ENCODE results near the gene MARK4.

Gene MARK4

GRCh38 chr19:45345506-45345860 lies 94.4 kb downstream of the MARK4 start:
- H3K27me3 ChIP-seq (ENCODE audit: control insufficient read depth in 1 of 2, insufficient read depth in 2 of 2, low read length in 2 of 2), result peaks cover 16 to 41% of the 10 kb centered on the region in 2 donors
- no peaks in the 10 kb centered on the region for H3K4me1 ChIP-seq (ENCODE audit: control insufficient read depth in 1 of 2, insufficient read depth in 2 of 2, low read length in 2 of 2)
- H3K36me3 ChIP-seq (ENCODE audit: control insufficient read depth in 1 of 2, insufficient read depth in 2 of 2, low read length in 2 of 2), result no peaks in the 10 kb centered on the region
- no peak overlapping the region for H3K9ac ChIP-seq (ENCODE audit: low read depth in 1 of 2, low read length in 2 of 2)
- no peak overlapping the region for H3K27ac ChIP-seq (ENCODE audit: low read depth, low read length)
- H3K4me3 ChIP-seq (ENCODE audit: low read depth in 1 of 2, low read length in 2 of 2), result no peak overlapping the region
- H3K9me3 ChIP-seq (ENCODE audit: control insufficient read depth in 1 of 2, low read length in 2 of 2), result no peaks in the 10 kb centered on the region

GRCh38 chr19:45346449-45346848 lies 95.4 kb downstream of the MARK4 start:
- H3K4me3 ChIP-seq (ENCODE audit: low read depth in 1 of 2, low read length in 2 of 2), result no peak overlapping the region
- H3K27ac ChIP-seq (ENCODE audit: low read depth, low read length), result no peak overlapping the region
- H3K36me3 ChIP-seq (ENCODE audit: control insufficient read depth in 1 of 2, insufficient read depth in 2 of 2, low read length in 2 of 2), result peaks cover 0 to 7% of the 10 kb centered on the region in 2 donors
- H3K9ac ChIP-seq (ENCODE audit: low read depth in 1 of 2, low read length in 2 of 2), result no peak overlapping the region
- peaks cover 16 to 35% of the 10 kb centered on the region in 2 donors for H3K27me3 ChIP-seq (ENCODE audit: control insufficient read depth in 1 of 2, insufficient read depth in 2 of 2, low read length in 2 of 2)
- no peaks in the 10 kb centered on the region for H3K4me1 ChIP-seq (ENCODE audit: control insufficient read depth in 1 of 2, insufficient read depth in 2 of 2, low read length in 2 of 2)
- H3K9me3 ChIP-seq (ENCODE audit: control insufficient read depth in 1 of 2, low read length in 2 of 2), result no peaks in the 10 kb centered on the region

GRCh38 chr19:45347570-45348366 lies 96.7 kb downstream of the MARK4 start:
- Histone ChIP-seq H3K9ac (ENCODE audit: low read depth in 1 of 2, low read length in 2 of 2) (no peak overlapping the region), H3K4me1 (ENCODE audit: control insufficient read depth in 1 of 2, insufficient read depth in 2 of 2, low read length in 2 of 2) (no peaks in the 10 kb centered on the region), H3K27me3 (ENCODE audit: control insufficient read depth in 1 of 2, insufficient read depth in 2 of 2, low read length in 2 of 2) (peaks cover 10 to 28% of the 10 kb centered on the region in 2 donors), H3K4me3 (ENCODE audit: low read depth in 1 of 2, low read length in 2 of 2) (no peak overlapping the region), H3K9me3 (ENCODE audit: control insufficient read depth in 1 of 2, low read length in 2 of 2) (no peaks in the 10 kb centered on the region), H3K36me3 (ENCODE audit: control insufficient read depth in 1 of 2, insufficient read depth in 2 of 2, low read length in 2 of 2) (peaks cover 0 to 8% of the 10 kb centered on the region in 2 donors), H3K27ac (ENCODE audit: low read depth, low read length) (no peak overlapping the region)

- H3K4me3 ChIP-seq (ENCODE audit: low read depth in 1 of 2, low read length in 2 of 2), result no peak overlapping the region
- H3K4me1 ChIP-seq (ENCODE audit: control insufficient read depth in 1 of 2, insufficient read depth in 2 of 2, low read length in 2 of 2), result no peaks in the 10 kb centered on the region
- peaks cover 0 to 13% of the 10 kb centered on the region in 2 donors for H3K36me3 ChIP-seq (ENCODE audit: control insufficient read depth in 1 of 2, insufficient read depth in 2 of 2, low read length in 2 of 2)
- H3K9me3 ChIP-seq (ENCODE audit: control insufficient read depth in 1 of 2, low read length in 2 of 2), result no peaks in the 10 kb centered on the region
- no peak overlapping the region for H3K9ac ChIP-seq (ENCODE audit: low read depth in 1 of 2, low read length in 2 of 2)
- no peak overlapping the region for H3K27ac ChIP-seq (ENCODE audit: low read depth, low read length)
- peaks cover 10 to 25% of the 10 kb centered on the region in 2 donors for H3K27me3 ChIP-seq (ENCODE audit: control insufficient read depth in 1 of 2, insufficient read depth in 2 of 2, low read length in 2 of 2)
These were observed 97.5 kb downstream of the MARK4 start for GRCh38 chr19:45348367-45349125.

GRCh38 chr19:45349126-45349415 lies 98.0 kb downstream of the MARK4 start:
- peaks cover 0 to 13% of the 10 kb centered on the region in 2 donors for H3K36me3 ChIP-seq (ENCODE audit: control insufficient read depth in 1 of 2, insufficient read depth in 2 of 2, low read length in 2 of 2)
- no peaks in the 10 kb centered on the region for H3K4me1 ChIP-seq (ENCODE audit: control insufficient read depth in 1 of 2, insufficient read depth in 2 of 2, low read length in 2 of 2)
- H3K9ac ChIP-seq (ENCODE audit: low read depth in 1 of 2, low read length in 2 of 2), result no peak overlapping the region
- H3K27me3 ChIP-seq (ENCODE audit: control insufficient read depth in 1 of 2, insufficient read depth in 2 of 2, low read length in 2 of 2), result peaks cover 10 to 25% of the 10 kb centered on the region in 2 donors
- no peaks in the 10 kb centered on the region for H3K9me3 ChIP-seq (ENCODE audit: control insufficient read depth in 1 of 2, low read length in 2 of 2)
- no peak overlapping the region for H3K27ac ChIP-seq (ENCODE audit: low read depth, low read length)
- no peak overlapping the region for H3K4me3 ChIP-seq (ENCODE audit: low read depth in 1 of 2, low read length in 2 of 2)

GRCh38 chr19:45349430-45349941 lies 98.4 kb downstream of the MARK4 start:
- Histone ChIP-seq H3K9ac (ENCODE audit: low read depth in 1 of 2, low read length in 2 of 2) (no peak overlapping the region), H3K4me3 (ENCODE audit: low read depth in 1 of 2, low read length in 2 of 2) (no peak overlapping the region), H3K36me3 (ENCODE audit: control insufficient read depth in 1 of 2, insufficient read depth in 2 of 2, low read length in 2 of 2) (peaks cover 0 to 13% of the 10 kb centered on the region in 2 donors), H3K9me3 (ENCODE audit: control insufficient read depth in 1 of 2, low read length in 2 of 2) (no peaks in the 10 kb centered on the region), H3K27ac (ENCODE audit: low read depth, low read length) (no peak overlapping the region), H3K27me3 (ENCODE audit: control insufficient read depth in 1 of 2, insufficient read depth in 2 of 2, low read length in 2 of 2) (peaks cover 10 to 25% of the 10 kb centered on the region in 2 donors), H3K4me1 (ENCODE audit: control insufficient read depth in 1 of 2, insufficient read depth in 2 of 2, low read length in 2 of 2) (no peaks in the 10 kb centered on the region)

GRCh38 chr19:45350477-45351058 lies 99.5 kb downstream of the MARK4 start:
- Histone ChIP-seq H3K27me3 (ENCODE audit: control insufficient read depth in 1 of 2, insufficient read depth in 2 of 2, low read length in 2 of 2) (peaks cover 3 to 16% of the 10 kb centered on the region in 2 donors), H3K9ac (ENCODE audit: low read depth in 1 of 2, low read length in 2 of 2) (no peak overlapping the region), H3K4me3 (ENCODE audit: low read depth in 1 of 2, low read length in 2 of 2) (no peak overlapping the region), H3K27ac (ENCODE audit: low read depth, low read length) (no peak overlapping the region), H3K9me3 (ENCODE audit: control insufficient read depth in 1 of 2, low read length in 2 of 2) (no peaks in the 10 kb centered on the region), H3K4me1 (ENCODE audit: control insufficient read depth in 1 of 2, insufficient read depth in 2 of 2, low read length in 2 of 2) (no peaks in the 10 kb centered on the region), H3K36me3 (ENCODE audit: control insufficient read depth in 1 of 2, insufficient read depth in 2 of 2, low read length in 2 of 2) (peaks cover 0 to 18% of the 10 kb centered on the region in 2 donors)

GRCh38 chr19:45351401-45351952 lies 100.4 kb downstream of the MARK4 start:
- Histone ChIP-seq H3K4me1 (ENCODE audit: control insufficient read depth in 1 of 2, insufficient read depth in 2 of 2, low read length in 2 of 2) (no peaks in the 10 kb centered on the region), H3K9ac (ENCODE audit: low read depth in 1 of 2, low read length in 2 of 2) (no peak overlapping the region), H3K9me3 (ENCODE audit: control insufficient read depth in 1 of 2, low read length in 2 of 2) (no peaks in the 10 kb centered on the region), H3K27me3 (ENCODE audit: control insufficient read depth in 1 of 2, insufficient read depth in 2 of 2, low read length in 2 of 2) (peaks cover 0 to 9% of the 10 kb centered on the region in 2 donors), H3K36me3 (ENCODE audit: control insufficient read depth in 1 of 2, insufficient read depth in 2 of 2, low read length in 2 of 2) (peaks cover 0 to 18% of the 10 kb centered on the region in 2 donors), H3K27ac (ENCODE audit: low read depth, low read length) (no peak overlapping the region), H3K4me3 (ENCODE audit: low read depth in 1 of 2, low read length in 2 of 2) (no peak overlapping the region)

- H3K36me3 ChIP-seq (ENCODE audit: control insufficient read depth in 1 of 2, insufficient read depth in 2 of 2, low read length in 2 of 2), result peaks cover 0 to 18% of the 10 kb centered on the region in 2 donors
- no peaks in the 10 kb centered on the region for H3K9me3 ChIP-seq (ENCODE audit: control insufficient read depth in 1 of 2, low read length in 2 of 2)
- no peaks in the 10 kb centered on the region for H3K4me1 ChIP-seq (ENCODE audit: control insufficient read depth in 1 of 2, insufficient read depth in 2 of 2, low read length in 2 of 2)
- H3K4me3 ChIP-seq (ENCODE audit: low read depth in 1 of 2, low read length in 2 of 2), result no peak overlapping the region
- no peak overlapping the region for H3K9ac ChIP-seq (ENCODE audit: low read depth in 1 of 2, low read length in 2 of 2)
- H3K27me3 ChIP-seq (ENCODE audit: control insufficient read depth in 1 of 2, insufficient read depth in 2 of 2, low read length in 2 of 2), result peaks cover 0 to 8% of the 10 kb centered on the region in 2 donors
- H3K27ac ChIP-seq (ENCODE audit: low read depth, low read length), result no peak overlapping the region
These were observed 101.0 kb downstream of the MARK4 start for GRCh38 chr19:45352062-45352461.

GRCh38 chr19:45352471-45352870 lies 101.4 kb downstream of the MARK4 start:
- Histone ChIP-seq H3K36me3 (ENCODE audit: control insufficient read depth in 1 of 2, insufficient read depth in 2 of 2, low read length in 2 of 2) (peaks cover 0 to 18% of the 10 kb centered on the region in 2 donors), H3K9me3 (ENCODE audit: control insufficient read depth in 1 of 2, low read length in 2 of 2) (no peaks in the 10 kb centered on the region), H3K4me3 (ENCODE audit: low read depth in 1 of 2, low read length in 2 of 2) (no peak overlapping the region), H3K4me1 (ENCODE audit: control insufficient read depth in 1 of 2, insufficient read depth in 2 of 2, low read length in 2 of 2) (no peaks in the 10 kb centered on the region), H3K9ac (ENCODE audit: low read depth in 1 of 2, low read length in 2 of 2) (no peak overlapping the region), H3K27me3 (ENCODE audit: control insufficient read depth in 1 of 2, insufficient read depth in 2 of 2, low read length in 2 of 2) (peaks cover 0 to 6% of the 10 kb centered on the region in 2 donors), H3K27ac (ENCODE audit: low read depth, low read length) (no peak overlapping the region)
